GM12892 (cell line): ENCODE measurements around the gene IL17B.

Source experiments
- POLR2A ChIP-seq: IDR thresholded peaks from 2 replicates; pipeline ENCODE4 v1.6.1; 2011; ENCODE audit warnings: low read depth, low read length, control low read depth
- POLR2AphosphoS5 ChIP-seq: IDR thresholded peaks from 2 replicates; pipeline ENCODE4 v1.6.1; 2011; ENCODE audit warnings: low read depth, low read length, control low read depth
- TAF1 ChIP-seq: IDR thresholded peaks from 2 replicates; pipeline ENCODE4 v1.6.1; 2011; ENCODE audit warnings: low read depth, mild to moderate bottlenecking, control low read depth, low read length, borderline replicate concordance

GRCh38 chr5:149419532-149419858, 40.4 kb upstream of the IL17B start:
- no peak for TF ChIP-seq POLR2A
- no peak for TF ChIP-seq TAF1
- no peak for TF ChIP-seq POLR2AphosphoS5
